Mesendoderm (in vitro differentiated cells): ENCODE measurements around the gene SOCS4.
A peak's percentile ranks its signal among the peaks of the same experiment; 100 is the strongest.

Experiments used
- DNase-seq: peaks from one replicate; pipeline ENCODE4 v3.0.0; 2013
- H2AK5ac ChIP-seq: 2 replicates; pipeline ENCODE4 v1.6.1; 2013; ENCODE audit warnings: low read length, inconsistent platforms
- H2BK120ac ChIP-seq: 2 replicates; pipeline ENCODE4 v1.6.1; 2013; ENCODE audit warnings: low read depth, mild to moderate bottlenecking, low read length, moderate library complexity, mixed read lengths
- H2BK15ac ChIP-seq: replicated peaks from 2 replicates; pipeline ENCODE4 v1.6.1; 2013; ENCODE audit warnings: low read depth, mild to moderate bottlenecking, moderate library complexity
- H2BK5ac ChIP-seq: 2 replicates; pipeline ENCODE4 v1.6.1; 2013; ENCODE audit warnings: low read length, inconsistent platforms
- H3K18ac ChIP-seq: 2 replicates; pipeline ENCODE4 v1.6.1; 2013; ENCODE audit warnings: mild to moderate bottlenecking, low read length, mixed read lengths
- H3K23ac ChIP-seq: one replicate; pipeline ENCODE4 v1.6.1; 2013; ENCODE audit warnings: low read length
- H3K27ac ChIP-seq: 2 replicates; pipeline ENCODE4 v1.5.1; 2013; ENCODE audit warnings: low read depth, mild to moderate bottlenecking, inconsistent platforms, low read length, moderate library complexity
- H3K27me3 ChIP-seq: 2 replicates; pipeline ENCODE4 v1.6.1; 2013; ENCODE audit warnings: low read length, control low read depth, mild to moderate bottlenecking, inconsistent platforms; ENCODE audit not compliant: insufficient read depth, poor library complexity
- H3K36me3 ChIP-seq: 2 replicates; pipeline ENCODE4 v1.6.1; 2013; ENCODE audit warnings: low read length, inconsistent platforms; ENCODE audit not compliant: control insufficient read depth, insufficient read depth
- H3K4ac ChIP-seq: one replicate; pipeline ENCODE4 v1.6.1; 2013; ENCODE audit warnings: low read depth, mild to moderate bottlenecking, low read length, moderate library complexity
- H3K4me1 ChIP-seq: 2 replicates; pipeline ENCODE4 v1.6.1; 2013; ENCODE audit warnings: low read depth, low read length, inconsistent platforms; ENCODE audit not compliant: control insufficient read depth
- H3K4me2 ChIP-seq: 2 replicates; pipeline ENCODE4 v1.6.1; 2013; ENCODE audit warnings: low read length
- H3K4me3 ChIP-seq: 2 replicates; pipeline ENCODE4 v1.5.1; 2013; ENCODE audit warnings: mild to moderate bottlenecking, low read length
- H3K56ac ChIP-seq: one replicate; pipeline ENCODE4 v1.6.1; 2013; ENCODE audit warnings: low read length
- H3K79me1 ChIP-seq: 2 replicates; pipeline ENCODE4 v1.6.1; 2013; ENCODE audit warnings: low read length, inconsistent platforms
- H3K79me2 ChIP-seq: 2 replicates; pipeline ENCODE4 v1.6.1; 2013; ENCODE audit warnings: mild to moderate bottlenecking, low read length; ENCODE audit not compliant: control insufficient read depth, insufficient read depth
- H3K9ac ChIP-seq: 2 replicates; pipeline ENCODE4 v1.6.1; 2013; ENCODE audit warnings: low read length, inconsistent platforms
- H4K5ac ChIP-seq: one replicate; pipeline ENCODE4 v1.6.1; 2013; ENCODE audit warnings: low read length
- H4K8ac ChIP-seq: one replicate; pipeline ENCODE4 v1.6.1; 2013; ENCODE audit warnings: low read depth, mild to moderate bottlenecking, control low read depth, low read length, moderate library complexity
- WGBS: extraction: QIAGEN DNeasy Blood & Tissue Kit; methylation state at CpG from one replicate; pipeline ENCODE4 v1.1.7; 2013; ENCODE audit warnings: low lambda C conversion rate, missing lambda C conversion rate; ENCODE audit not compliant: insufficient coverage; ENCODE audit errors: extremely low coverage; 5-methylcytosine and 5-hydroxymethylcytosine counted together

Gene SOCS4

DNA sequence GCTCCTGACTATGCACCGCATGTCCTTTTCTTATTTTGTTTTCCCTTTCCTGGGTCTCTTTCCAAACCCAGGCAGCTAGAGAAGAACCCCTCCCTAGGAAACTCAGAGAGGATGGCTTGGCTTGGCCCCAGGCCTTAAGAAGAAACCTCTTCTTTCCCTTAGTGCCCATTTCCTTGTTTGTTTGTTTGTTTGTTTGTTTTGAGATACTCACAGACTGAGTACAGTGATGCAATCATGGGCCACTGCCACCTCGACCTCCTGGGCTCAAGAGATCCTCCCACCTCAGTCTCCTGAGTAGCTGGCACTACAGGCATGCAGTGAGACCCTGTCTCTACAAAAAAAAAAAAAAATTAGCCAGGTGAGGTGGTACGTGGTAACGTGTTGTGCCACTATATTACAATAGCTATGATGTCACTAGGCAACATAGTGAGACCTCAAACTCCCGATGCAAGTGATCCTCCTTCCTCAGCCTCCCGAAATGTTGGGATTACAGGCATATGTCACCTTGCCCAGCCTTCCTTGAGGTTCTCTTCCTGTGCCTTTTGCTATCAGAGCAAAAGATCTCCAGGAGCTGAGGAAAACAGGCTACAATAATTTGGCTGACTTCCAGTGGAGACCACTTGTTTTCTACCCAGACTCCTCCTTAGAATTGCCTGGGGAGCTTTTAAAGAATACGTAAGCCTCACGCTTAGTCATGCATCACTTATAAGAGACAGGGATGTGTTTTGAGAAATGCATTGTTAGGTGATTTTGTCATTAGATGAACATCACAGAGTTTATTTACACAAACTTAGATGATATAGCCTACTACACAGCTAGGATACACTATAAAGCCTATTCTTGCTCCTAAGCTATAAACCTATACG, 67.5 kb downstream of the SOCS4 start:
- H4K5ac ChIP-seq: no peak overlapping the region
- no peaks in the 10 kb centered on the region for H3K4me1 ChIP-seq
- no peak overlapping the region for H2BK120ac ChIP-seq
- H4K8ac ChIP-seq: no peak overlapping the region
- no peaks in the 10 kb centered on the region for H3K36me3 ChIP-seq
- no peak overlapping the region for H3K9ac ChIP-seq
- WGBS: no CpG with 5 or more reads among the region's 9 CpGs
- DNase-seq: peak; percentile 49
- H3K4me2 ChIP-seq: no peak overlapping the region
- H2BK15ac ChIP-seq: no peak overlapping the region
- H3K27ac ChIP-seq: no peak overlapping the region
- H3K18ac ChIP-seq: no peak overlapping the region
- H2BK5ac ChIP-seq: no peak overlapping the region
- H3K56ac ChIP-seq: no peak overlapping the region
- no peaks in the 10 kb centered on the region for H3K27me3 ChIP-seq
- no peak overlapping the region for H3K23ac ChIP-seq
- no peaks in the 10 kb centered on the region for H3K79me2 ChIP-seq
- H3K79me1 ChIP-seq: no peaks in the 10 kb centered on the region
- H3K4ac ChIP-seq: no peak overlapping the region
- H3K4me3 ChIP-seq: no peak overlapping the region
- no peak overlapping the region for H2AK5ac ChIP-seq

DNA sequence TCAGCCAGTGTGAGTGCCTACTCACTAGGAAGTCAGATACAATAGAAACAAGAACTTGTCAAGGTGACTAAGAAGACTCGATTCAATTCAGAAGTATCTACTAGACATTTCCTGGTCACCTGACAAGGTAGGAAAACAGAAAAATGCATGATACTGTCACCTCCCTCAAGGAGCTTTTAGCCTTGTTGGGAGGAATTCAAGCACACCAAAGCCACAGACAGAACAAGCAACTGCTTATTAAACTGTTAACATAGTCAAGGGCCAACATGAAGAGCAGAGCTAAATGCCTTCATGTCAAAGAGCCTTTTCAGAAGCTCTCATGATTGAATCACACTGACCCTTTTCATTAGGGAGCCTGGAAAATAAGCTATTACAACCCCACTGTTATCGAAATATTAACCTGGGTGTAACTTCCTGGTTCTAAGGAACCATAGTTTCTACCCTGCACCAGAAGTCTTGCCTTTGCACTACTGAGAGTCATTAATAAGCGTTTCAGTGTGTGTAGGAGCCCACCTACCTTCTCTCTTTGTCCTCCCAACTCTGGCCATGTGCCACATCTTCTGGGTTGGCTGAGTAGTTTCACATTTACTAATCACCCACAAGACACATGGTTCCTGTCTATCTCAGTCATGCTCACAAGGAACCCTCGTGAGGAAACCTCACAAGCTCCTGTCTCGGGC, 71.0 kb downstream of the SOCS4 start:
- H3K4ac ChIP-seq: no peak overlapping the region
- H3K18ac ChIP-seq: no peak overlapping the region
- no peak overlapping the region for H3K9ac ChIP-seq
- no peak overlapping the region for H3K56ac ChIP-seq
- H2BK120ac ChIP-seq: no peak overlapping the region
- no peaks in the 10 kb centered on the region for H3K79me2 ChIP-seq
- no peaks in the 10 kb centered on the region for H3K27me3 ChIP-seq
- H3K27ac ChIP-seq: no peak overlapping the region
- H2BK15ac ChIP-seq: no peak overlapping the region
- WGBS: no CpG with 5 or more reads among the region's 5 CpGs
- no peak overlapping the region for H3K4me2 ChIP-seq
- H3K79me1 ChIP-seq: no peaks in the 10 kb centered on the region
- no peak overlapping the region for H3K4me3 ChIP-seq
- no peak for DNase-seq
- no peak overlapping the region for H3K23ac ChIP-seq
- H2AK5ac ChIP-seq: no peak overlapping the region
- no peaks in the 10 kb centered on the region for H3K36me3 ChIP-seq
- no peak overlapping the region for H4K8ac ChIP-seq
- no peak overlapping the region for H2BK5ac ChIP-seq
- H3K4me1 ChIP-seq: peaks cover 3% of the 10 kb centered on the region
- no peak overlapping the region for H4K5ac ChIP-seq

- no peaks in the 10 kb centered on the region for H3K27me3 ChIP-seq
- H3K4me2 ChIP-seq: no peak overlapping the region
- H2BK15ac ChIP-seq: no peak overlapping the region
- H4K8ac ChIP-seq: no peak overlapping the region
- H3K4me3 ChIP-seq: no peak overlapping the region
- no peak for DNase-seq
- no peak overlapping the region for H3K27ac ChIP-seq
- H3K9ac ChIP-seq: no peak overlapping the region
- no peak overlapping the region for H4K5ac ChIP-seq
- no peak overlapping the region for H3K56ac ChIP-seq
- H2AK5ac ChIP-seq: no peak overlapping the region
- H3K4ac ChIP-seq: no peak overlapping the region
- peaks cover 7% of the 10 kb centered on the region for H3K4me1 ChIP-seq
- no peaks in the 10 kb centered on the region for H3K36me3 ChIP-seq
- no peaks in the 10 kb centered on the region for H3K79me2 ChIP-seq
- no peak overlapping the region for H3K18ac ChIP-seq
- no CpG with 5 or more reads among the region's 1 CpG for WGBS
- H2BK120ac ChIP-seq: no peak overlapping the region
- H3K23ac ChIP-seq: no peak overlapping the region
- no peaks in the 10 kb centered on the region for H3K79me1 ChIP-seq
- H2BK5ac ChIP-seq: no peak overlapping the region
Observed at GRCh38 chr14:55098561-55098898, 71.5 kb downstream of the SOCS4 start.
